Heart right ventricle (tissue), 16 donors: Measurements from ENCODE around the gene SEC14L6. TPM values are rescaled to one million over a fixed set of nuclear protein-coding genes. Genes with fewer than 3 reads are reported as not detected.

Source experiments
- ATAC-seq, 8 donors: fragments of 200-7000 bp; cut with Tn5 transposase; one replicate each; pipeline ENCODE4 v1.9.1; 2020; ENCODE audit warnings: mild to moderate bottlenecking in 8 of 8, moderate library complexity in 8 of 8, moderate number of reproducible peaks in 1 of 8
- DNase-seq, 2 donors: peaks; one replicate each; pipeline ENCODE4 v3.0.0-alpha.2; 2020
- H3K27ac ChIP-seq, 10 donors: fragments of 200-600 bp; sonication (generic) in 2 of 10; one replicate each; pipeline versions ENCODE4 v1.5.0 to v1.8.0; 2020 to 2022; ENCODE audit warnings: mild to moderate bottlenecking in 3 of 10
- H3K27me3 ChIP-seq, 7 donors: fragments of 200-600 bp; one replicate each; pipeline ENCODE4 v1.8.0; 2021 to 2022; ENCODE audit warnings: mild to moderate bottlenecking in 2 of 7
- H3K36me3 ChIP-seq, 9 donors: fragments of 200-600 bp; sonication (generic) in 1 of 9; one replicate each; pipeline versions ENCODE4 v1.5.0 to v1.8.0; 2020 to 2022; ENCODE audit warnings: mild to moderate bottlenecking in 2 of 9
- H3K4me1 ChIP-seq, 9 donors: fragments of 200-600 bp; sonication (generic) in 1 of 9; one replicate each; pipeline versions ENCODE4 v1.5.0 to v1.8.0; 2020 to 2022; ENCODE audit warnings: mild to moderate bottlenecking in 4 of 9
- H3K4me3 ChIP-seq, 10 donors: fragments of 200-600 bp; sonication (generic) in 2 of 10; one replicate each; pipeline versions ENCODE4 v1.5.0 to v1.8.0; 2020 to 2022; ENCODE audit warnings: mild to moderate bottlenecking in 7 of 10, moderate library complexity in 2 of 10
- H3K9me3 ChIP-seq, 11 donors: fragments of 200-600 bp in 10 of 11; sonication (generic) in 2 of 11; one replicate each; pipeline versions ENCODE4 v1.5.0 to v1.8.0; 2013 to 2022; ENCODE audit warnings: mild to moderate bottlenecking in 2 of 11, control low read depth in 1 of 11, moderate library complexity in 1 of 11
- CTCF ChIP-seq, 9 donors: fragments of 200-600 bp; sonication (generic) in 2 of 9; IDR thresholded peaks; one replicate each; pipeline versions ENCODE4 v1.5.0 to v1.8.0; 2021 to 2022; ENCODE audit warnings: antibody characterized with exemption in 9 of 9, mild to moderate bottlenecking in 5 of 9, moderate library complexity in 1 of 9
- WGBS, 2 donors: extraction: QIAGEN DNeasy Blood & Tissue Kit; methylation state at CpG; one replicate each; pipeline ENCODE4 v1.1.7; 2013; ENCODE audit warnings: inconsistent platforms in 1 of 2; 5-methylcytosine and 5-hydroxymethylcytosine counted together
- intact Hi-C, 10 donors: fragments of 100-400 bp; cut with DNase I; formaldehyde crosslinking; loops; one replicate each; pipeline versions ENCODE4 v1.11.1 to v1.14.2; 2022
- polyA plus RNA-seq, 2 donors: library from polyadenylated mRNA; stranded (reverse); fragments of 200-250 nt; gene quantifications; one replicate each; pipeline ENCODE4 v1.2.3, GENCODE V29; 2013
- total RNA-seq, 10 donors: library from RNA; stranded (reverse); fragmentation: NEBNext Ultra II Directional in 3 of 10; extraction: Animal tissue kit (Norgen Biotek cat#: 25700) in 3 of 10; gene quantifications; one replicate each; pipeline versions ENCODE4 v1.2.1 to v1.2.4, GENCODE V29; 2021 to 2023
- donor health status: Arrhythmogenic right ventricular cardiomyopathy.
- donor health status: ischemic (EF 13 %, LVEDD 7.1; RV severe dilation, severe dysfunction).
- donor health status: healthy with polysubstance abuse.
- donor health status: DM: no; HTN: yes; CAD: no.
- donor health status: DM: no; HTN: no; CAD: no.
- donor health status: ischemic (EF 25% LVEDD 6.9; RV normal size, moderate dysfunction).
- donor health status: ischemic (EF 25% LVEDD 5.7; RV mildly dilated, moderate dysfunction).
- donor health status: healthy.
- donor health status: DM: yes; HTN: yes; CAD: no.
- donor health status: Ischemic cardiomyopathy.
- donor health status: ischemic (EF 35%, LVEDD 5.7; RV mildly dilated, moderate dysfunction).
- donor health status: nonischemic (EF 11% LVEDD 7.7; RV severe dilation, severe dysfunction).
- donor health status: DM: yes; HTN: yes; CAD: no.
- donor health status: PGD.
- donor health status: ischemic (EF 29% LVEDD 5.4; RV normal size, mild dysfunction).
- donor health status: nonischemic (EF 23%, LVEDD 6.1; RV moderate dilation, normal function).

SEC14L6 gene
- total and polyA plus RNA-seq, 12 donors: 0.11 to 0.37 (median 0.25) TPM; not detected in 7

- H3K4me3 ChIP-seq: no peak overlapping the region
- no peaks in the 10 kb centered on the region for H3K9me3 ChIP-seq
- H3K27me3 ChIP-seq: peaks cover 0 to 36% (median 29%) of the 10 kb centered on the region in 7 donors
- no peak for DNase-seq
- intact Hi-C loops: no loop called here
- no peak overlapping the region for H3K27ac ChIP-seq
- ATAC-seq: no peak
- WGBS, 2 donors: 79 to 80% methylated on average over 6 of the region's 6 CpGs
- H3K36me3 ChIP-seq: no peaks in the 10 kb centered on the region
- H3K4me1 ChIP-seq: peaks cover 0 to 12% (median 9%) of the 10 kb centered on the region in 9 donors
- TF ChIP-seq CTCF (IDR thresholded peaks at IDR 0.05): no peak
Observed at GRCh38 chr22:30538280-30538679, 8.3 kb downstream of the SEC14L6 start.

GRCh38 chr22:30537083-30537731 is 9.3 kb downstream of the SEC14L6 start:
- WGBS, 2 donors: 66 to 73% methylated on average over 9 of the region's 9 CpGs
- intact Hi-C loops: no loop called here
- Histone ChIP-seq H3K27ac (no peak overlapping the region), H3K4me3 (no peak overlapping the region), H3K27me3 (peaks cover 0 to 25% (median 19%) of the 10 kb centered on the region in 7 donors), H3K4me1 (peaks cover 0 to 6% (median 5%) of the 10 kb centered on the region in 9 donors), H3K9me3 (no peaks in the 10 kb centered on the region), H3K36me3 (no peaks in the 10 kb centered on the region)
- no peak for ATAC-seq
- DNase-seq: no peak
- TF ChIP-seq CTCF (IDR thresholded peaks at IDR 0.05): no peak

- Histone ChIP-seq H3K27me3 (peaks cover 0 to 8% (median 6%) of the 10 kb centered on the region in 7 donors), H3K4me1 (no peaks in the 10 kb centered on the region), H3K27ac (no peak overlapping the region), H3K36me3 (no peaks in the 10 kb centered on the region), H3K4me3 (no peak overlapping the region), H3K9me3 (no peaks in the 10 kb centered on the region)
- intact Hi-C loops: no loop called here
- DNase-seq: no peak
- no peak for ATAC-seq
- WGBS, 2 donors: 89 to 93% methylated on average over 4 of the region's 4 CpGs
- no peak for TF ChIP-seq CTCF (IDR thresholded peaks at IDR 0.05)
Observed at GRCh38 chr22:30535182-30535581, 11.4 kb downstream of the SEC14L6 start.

- intact Hi-C loops: no loop called here
- H3K4me3 ChIP-seq: no peak overlapping the region
- no peaks in the 10 kb centered on the region for H3K9me3 ChIP-seq
- H3K36me3 ChIP-seq: no peaks in the 10 kb centered on the region
- ATAC-seq (no peak), DNase-seq (no peak)
- WGBS, 2 donors: 84 to 87% methylated on average over 17 of the region's 17 CpGs
- H3K27ac ChIP-seq: no peak overlapping the region
- TF ChIP-seq CTCF (IDR thresholded peaks at IDR 0.05): no peak
- H3K27me3 ChIP-seq: no peaks in the 10 kb centered on the region
- no peaks in the 10 kb centered on the region for H3K4me1 ChIP-seq
Observed at GRCh38 chr22:30531651-30532608, 14.6 kb downstream of the SEC14L6 start.
